Common myeloid progenitor, CD34-positive (primary cell): Measurements from ENCODE around the gene NEK10.

Experiments
- CTCF ChIA-PET: fragments of 350-600 bp; sonication (Branson Sonifier 250); formaldehyde crosslinking; loops from one replicate; lab custom pipeline; 2021; ENCODE audit warnings: antibody characterized with exemption; lab: Charles Lee
- POLR2A ChIA-PET: fragments of 350-600 bp; sonication (Branson Sonifier 250); formaldehyde crosslinking; loops from one replicate; lab custom pipeline; 2021; ENCODE audit warnings: antibody characterized with exemption; lab: Charles Lee
- DNase-seq, 3 donors: peaks; one replicate each; pipeline versions ENCODE4 v3.0.0 to v3.0.0-alpha.2; 2013
- H3K27ac ChIP-seq, 2 experiments: 1 replicate in 1 of 2; 2 replicates in 1 of 2; pipeline ENCODE4 v1.7.0; 2013; ENCODE audit warnings: inconsistent platforms in 2 of 2, low read length in 2 of 2, mild to moderate bottlenecking in 2 of 2, low read depth in 1 of 2, moderate library complexity in 1 of 2; ENCODE audit not compliant: severe bottlenecking in 2 of 2, insufficient read depth in 1 of 2, poor library complexity in 1 of 2
- H3K27me3 ChIP-seq, 5 experiments: replicated peaks in 2 of 5; 1 replicate in 3 of 5; 2 replicates in 2 of 5; pipeline versions ENCODE4 v1.6.1 to v1.7.0; 2013; ENCODE audit warnings: low read length in 4 of 5, mild to moderate bottlenecking in 2 of 5, moderate library complexity in 2 of 5, inconsistent platforms in 1 of 5; ENCODE audit not compliant: insufficient read depth in 5 of 5, control insufficient read depth in 4 of 5
- H3K36me3 ChIP-seq, 4 experiments: 1 replicate in 2 of 4; 2 replicates in 2 of 4; pipeline versions ENCODE4 v1.6.1 to v1.7.0; 2013; ENCODE audit warnings: low read length in 3 of 4, control low read depth in 1 of 4, mild to moderate bottlenecking in 1 of 4; ENCODE audit not compliant: control insufficient read depth in 4 of 4, insufficient read depth in 4 of 4
- H3K4me1 ChIP-seq, 4 experiments: 1 replicate in 3 of 4; 2 replicates in 1 of 4; pipeline versions ENCODE4 v1.6.1 to v1.7.1; 2013; ENCODE audit warnings: low read length in 3 of 4, mild to moderate bottlenecking in 3 of 4, control low read depth in 1 of 4, inconsistent platforms in 1 of 4, moderate library complexity in 1 of 4; ENCODE audit not compliant: control insufficient read depth in 4 of 4, insufficient read depth in 4 of 4; ENCODE audit errors: control extremely low read depth in 1 of 4
- H3K4me3 ChIP-seq, 7 experiments: 1 replicate in 4 of 7; 2 replicates in 3 of 7; pipeline versions ENCODE4 v1.5.1 to v1.7.0; 2013; ENCODE audit warnings: mild to moderate bottlenecking in 7 of 7, low read length in 6 of 7, moderate library complexity in 6 of 7, inconsistent platforms in 2 of 7, low read depth in 2 of 7, control low read depth in 1 of 7; ENCODE audit not compliant: insufficient read depth in 4 of 7, control insufficient read depth in 1 of 7; ENCODE audit errors: extremely low read depth in 1 of 7
- H3K9me3 ChIP-seq, 5 experiments: 1 replicate in 4 of 5; 2 replicates in 1 of 5; pipeline versions ENCODE4 v1.6.1 to v1.7.1; 2013; ENCODE audit warnings: low read length in 4 of 5, mild to moderate bottlenecking in 2 of 5, inconsistent platforms in 1 of 5, low read depth in 1 of 5, moderate library complexity in 1 of 5; ENCODE audit not compliant: control insufficient read depth in 4 of 5, insufficient read depth in 2 of 5; ENCODE audit errors: control extremely low read depth in 1 of 5
- WGBS: methylation state at CpG from one replicate; pipeline ENCODE4 v1.1.5; 2013; ENCODE audit not compliant: insufficient coverage; 5-methylcytosine and 5-hydroxymethylcytosine counted together

NEK10 gene

GRCh38 chr3:27358372-27358771, 10.8 kb downstream of the NEK10 start:
- CTCF ChIA-PET: interaction anchor here (0.6 to 1.5 kb wide), 5 partner anchors 8 to 114 kb away, joined by 3 to 7 read pairs (median 5); partner anchors contain the start of gene NEK10
- Histone ChIP-seq H3K36me3 (no peaks in the 10 kb centered on the region), H3K4me1 (peaks cover 25 to 39% (median 32%) of the 10 kb centered on the region in 4 experiments), H3K27me3 (no peaks in the 10 kb centered on the region), H3K27ac (no peak overlapping the region), H3K4me3 (no peak overlapping the region), H3K9me3 (no peaks in the 10 kb centered on the region)
- POLR2A ChIA-PET: interaction anchor here (0.6 kb wide), 1 partner anchor 8 kb away, joined by 4 read pairs; no protein-coding TSS in a partner anchor
- DNase-seq: no peak
- WGBS: no CpG with 5 or more reads among the region's 3 CpGs

GRCh38 chr3:27357665-27358258, 11.4 kb downstream of the NEK10 start:
- H3K27ac ChIP-seq: no peak overlapping the region
- POLR2A ChIA-PET: no interaction called here
- CTCF ChIA-PET: interaction anchor here (0.6 to 1.5 kb wide), 5 partner anchors 9 to 114 kb away, joined by 3 to 7 read pairs (median 5); partner anchors contain the start of gene NEK10
- H3K36me3 ChIP-seq: no peaks in the 10 kb centered on the region
- H3K9me3 ChIP-seq: no peaks in the 10 kb centered on the region
- H3K27me3 ChIP-seq: no peaks in the 10 kb centered on the region
- no CpG with 5 or more reads among the region's 1 CpG for WGBS
- H3K4me1 ChIP-seq: peaks cover 25 to 39% (median 32%) of the 10 kb centered on the region in 4 experiments
- peak; percentile 69 to 83 (median 81) for DNase-seq
- H3K4me3 ChIP-seq: no peak overlapping the region

DNA sequence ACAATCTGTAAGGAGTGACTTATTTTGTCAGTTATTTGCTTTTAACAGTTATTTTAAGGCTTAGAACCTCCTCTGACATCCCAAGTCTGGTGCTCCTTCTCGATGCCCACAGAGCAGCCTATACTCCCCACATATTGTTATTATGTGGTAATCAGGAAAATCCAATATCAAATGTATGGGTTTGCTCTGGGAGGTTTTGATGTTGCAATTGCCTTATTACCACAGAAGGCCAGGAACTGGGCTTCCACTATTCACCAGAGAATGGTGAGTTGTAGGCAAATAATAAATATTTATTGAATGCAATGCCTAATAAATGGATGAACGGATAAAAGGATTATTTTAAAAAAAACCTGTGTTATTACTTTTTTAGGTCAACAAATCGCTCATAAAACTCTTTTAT, 12.2 kb downstream of the NEK10 start:
- H3K27ac ChIP-seq: no peak overlapping the region
- DNase-seq: no peak
- H3K36me3 ChIP-seq: no peaks in the 10 kb centered on the region
- H3K9me3 ChIP-seq: no peaks in the 10 kb centered on the region
- H3K4me1 ChIP-seq: peaks cover 25 to 39% (median 32%) of the 10 kb centered on the region in 4 experiments
- no CpG with 5 or more reads among the region's 3 CpGs for WGBS
- H3K27me3 ChIP-seq: no peaks in the 10 kb centered on the region
- POLR2A ChIA-PET: no interaction called here
- CTCF ChIA-PET: no interaction called here
- H3K4me3 ChIP-seq: no peak overlapping the region

DNA sequence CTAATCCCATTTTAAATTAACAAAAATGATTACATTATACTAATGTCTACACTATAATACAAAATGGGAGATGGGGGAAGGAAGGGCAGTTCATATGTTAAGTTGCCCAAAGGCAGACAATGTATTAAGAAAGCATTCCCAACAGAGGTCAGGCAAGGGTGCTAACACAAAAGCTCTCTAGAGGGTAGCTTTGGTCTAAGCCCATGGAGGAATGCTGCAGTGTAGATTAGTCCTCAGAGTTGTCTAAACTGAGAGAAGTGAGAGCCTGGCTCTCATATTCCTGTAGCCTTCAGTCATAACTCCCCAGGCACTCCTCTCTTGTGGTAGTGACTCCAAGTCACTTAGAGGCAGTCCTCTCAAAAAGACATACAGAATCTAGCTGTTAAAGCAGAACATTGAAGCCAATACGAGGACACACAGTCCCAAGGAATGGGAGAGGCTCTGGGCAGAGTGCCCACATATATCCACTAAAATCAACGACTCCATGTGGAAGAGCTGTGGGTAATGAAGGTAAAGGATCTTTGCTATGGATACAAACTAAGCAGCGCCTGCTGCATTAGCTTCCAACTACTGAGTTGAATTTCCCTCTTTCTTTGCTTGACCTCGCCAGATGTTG, 14.5 kb downstream of the NEK10 start:
- CTCF ChIA-PET: interaction anchor here (1.0 to 1.9 kb wide), 5 partner anchors 9 to 115 kb away, joined by 3 to 5 read pairs (median 4); no protein-coding TSS in a partner anchor
- Histone ChIP-seq H3K4me3 (no peak overlapping the region), H3K27me3 (no peaks in the 10 kb centered on the region), H3K9me3 (no peaks in the 10 kb centered on the region), H3K27ac (no peak overlapping the region), H3K4me1 (peaks cover 14 to 28% (median 21%) of the 10 kb centered on the region in 4 experiments), H3K36me3 (no peaks in the 10 kb centered on the region)
- no peak for DNase-seq
- POLR2A ChIA-PET: no interaction called here
- WGBS: 100% methylated on average over 2 of the region's 4 CpGs

DNA sequence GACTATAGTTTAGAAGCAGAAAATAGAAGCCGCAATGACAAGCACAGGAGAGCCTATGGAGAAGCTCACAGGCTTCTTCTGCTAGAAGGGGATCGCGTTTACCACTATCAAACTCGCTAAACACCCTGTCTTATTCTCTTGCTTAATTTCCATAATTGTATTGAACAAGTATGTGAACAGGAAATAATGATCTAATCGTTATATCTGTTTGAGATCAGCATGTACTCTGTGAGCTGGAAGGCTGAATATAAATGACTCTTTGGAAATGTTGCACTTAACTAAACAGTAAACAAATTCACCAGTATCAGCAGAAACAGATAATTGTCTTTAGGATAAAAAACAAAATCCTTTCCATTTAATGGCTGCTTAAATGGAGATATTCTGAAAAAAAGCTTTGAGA, 15.0 kb downstream of the NEK10 start:
- WGBS: 100% methylated on average over 2 of the region's 5 CpGs
- POLR2A ChIA-PET: no interaction called here
- Histone ChIP-seq H3K4me1 (peaks cover 10 to 23% (median 18%) of the 10 kb centered on the region in 4 experiments), H3K36me3 (no peaks in the 10 kb centered on the region), H3K4me3 (no peak overlapping the region), H3K27me3 (no peaks in the 10 kb centered on the region), H3K9me3 (no peaks in the 10 kb centered on the region), H3K27ac (no peak overlapping the region)
- CTCF ChIA-PET: interaction anchor here (1.0 to 1.9 kb wide), 4 partner anchors 9 to 116 kb away, joined by 3 to 5 read pairs (median 4); no protein-coding TSS in a partner anchor
- no peak for DNase-seq

DNA sequence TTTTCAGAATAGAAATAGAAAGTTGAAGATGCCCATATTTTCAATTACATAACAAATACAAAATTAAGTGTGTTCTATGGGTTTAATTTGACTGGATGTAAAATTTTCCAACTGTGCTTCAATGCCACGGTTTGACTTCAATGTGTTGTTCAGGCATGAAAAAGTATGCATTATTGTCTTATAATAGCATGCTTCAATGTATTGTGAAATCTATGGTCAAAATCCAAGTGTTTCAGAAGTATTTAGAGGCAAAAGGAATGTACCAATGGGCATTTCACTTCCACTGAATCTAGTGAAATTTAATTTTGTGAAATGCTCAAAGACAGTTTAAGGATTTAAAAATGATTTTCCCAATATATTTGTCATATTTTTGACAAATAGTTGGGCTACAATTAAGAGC, 16.0 kb downstream of the NEK10 start:
- POLR2A ChIA-PET: no interaction called here
- Histone ChIP-seq H3K36me3 (no peaks in the 10 kb centered on the region), H3K27ac (no peak overlapping the region), H3K4me1 (peaks cover 4 to 14% (median 10%) of the 10 kb centered on the region in 4 experiments), H3K27me3 (no peaks in the 10 kb centered on the region), H3K9me3 (no peaks in the 10 kb centered on the region), H3K4me3 (no peak overlapping the region)
- CTCF ChIA-PET: no interaction called here
- WGBS: 100% methylated on average over 1 of the region's 1 CpG
- DNase-seq: no peak

- peaks cover 0 to 5% (median 2%) of the 10 kb centered on the region in 4 experiments for H3K4me1 ChIP-seq
- H3K27me3 ChIP-seq: no peaks in the 10 kb centered on the region
- WGBS: 100% methylated on average over 3 of the region's 3 CpGs
- no peak overlapping the region for H3K27ac ChIP-seq
- CTCF ChIA-PET: no interaction called here
- H3K4me3 ChIP-seq: no peak overlapping the region
- no peaks in the 10 kb centered on the region for H3K9me3 ChIP-seq
- no peak for DNase-seq
- POLR2A ChIA-PET: no interaction called here
- no peaks in the 10 kb centered on the region for H3K36me3 ChIP-seq
These were observed 17.1 kb downstream of the NEK10 start for GRCh38 chr3:27352047-27352446.
